SK-MEL-5 (cell line): Measurements from ENCODE around the gene PIP4P1. TPM values are rescaled to one million over a fixed set of nuclear protein-coding genes. Genes with fewer than 3 reads are reported as not detected.
"Not testable (repeated sequence)": the region's sequence is repeated elsewhere in the genome, so short reads cannot be mapped to it uniquely, and the experiment has no call there.

Experiments
- DNase-seq: peaks from one replicate; pipeline ENCODE4 v3.0.0-alpha.2; 2016; ENCODE audit warnings: low read depth, low spot score
- in situ Hi-C: cut with HindIII; loops from 2 replicates; pipeline ENCODE4 v1.10.0; 2016; ENCODE audit warnings: low sequenced_read_pairs, high pct_unique_total_duplicates, low pct_unique_long_range_greater_than_20kb
- total RNA-seq: library from RNA; depleted of rRNA; stranded (reverse); fragments of >200 nt; shearing (Covaris generic); gene quantifications from 2 replicates; pipeline ENCODE4 v1.2.3, GENCODE V29; 2014

Gene PIP4P1
- total RNA-seq, 1 experiment from 2014 or later = 22.9 TPM

DNA sequence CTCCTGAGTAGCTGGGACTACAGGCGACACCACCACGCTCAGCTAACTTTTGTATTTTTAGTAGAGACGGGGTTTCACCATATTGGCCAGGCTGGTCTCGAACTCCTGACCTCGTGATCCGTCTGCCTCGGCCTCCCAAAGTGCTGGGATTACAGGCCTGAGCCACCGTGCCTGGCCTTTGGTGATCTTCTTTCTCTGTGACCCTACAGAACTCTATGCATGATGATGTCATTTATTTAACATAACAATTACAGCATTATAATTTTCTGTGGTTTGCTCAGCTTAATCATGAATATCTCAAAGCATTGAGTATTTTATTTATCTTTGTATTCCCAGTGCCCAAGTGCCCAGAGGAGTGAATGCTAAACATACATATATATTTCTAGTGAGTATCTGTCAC, 8.4 kb downstream of the PIP4P1 start:
- DNase-seq, in situ Hi-C loops: not testable (repeated sequence)

DNA sequence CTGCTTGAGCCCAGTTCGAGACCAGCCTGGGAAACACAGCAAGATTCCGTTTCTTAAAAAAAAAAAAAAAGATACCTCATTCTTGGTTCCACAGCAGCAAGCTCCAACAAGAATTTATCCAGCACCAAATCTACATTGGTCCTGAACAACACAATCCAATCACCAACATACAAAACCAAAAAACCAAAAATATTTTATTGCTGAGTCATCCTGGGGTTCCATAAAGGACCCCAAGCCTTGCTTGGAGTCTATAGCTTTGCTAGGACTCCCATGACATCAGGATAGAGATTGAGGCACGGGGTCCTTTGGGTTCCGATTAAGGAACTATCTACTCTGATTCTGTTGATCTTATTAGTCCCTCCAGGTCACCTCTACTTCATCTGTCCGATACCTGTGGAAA, 14.3 kb downstream of the PIP4P1 start:
- DNase-seq = no peak
- in situ Hi-C loops = no loop called here

DNA sequence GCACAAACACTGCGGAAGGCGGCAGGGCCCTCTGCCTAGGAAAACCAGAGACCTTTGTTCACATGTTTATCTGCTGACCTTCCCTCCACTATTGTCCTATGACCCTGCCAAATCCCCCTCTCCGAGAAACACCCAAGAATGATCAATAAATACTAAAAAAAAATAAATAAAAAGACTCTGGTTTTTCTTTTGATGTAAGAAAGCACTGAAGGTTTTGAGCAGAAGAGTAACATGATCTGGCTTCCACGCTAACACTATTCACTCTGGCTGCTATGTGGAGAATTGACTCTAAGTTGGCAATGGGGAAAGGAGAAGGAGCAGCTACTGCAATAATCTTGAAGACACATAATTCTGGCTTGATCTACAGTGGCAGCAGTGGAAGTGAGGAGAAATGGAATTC, 17.6 kb downstream of the PIP4P1 start:
- in situ Hi-C loops = not testable (repeated sequence)

DNA sequence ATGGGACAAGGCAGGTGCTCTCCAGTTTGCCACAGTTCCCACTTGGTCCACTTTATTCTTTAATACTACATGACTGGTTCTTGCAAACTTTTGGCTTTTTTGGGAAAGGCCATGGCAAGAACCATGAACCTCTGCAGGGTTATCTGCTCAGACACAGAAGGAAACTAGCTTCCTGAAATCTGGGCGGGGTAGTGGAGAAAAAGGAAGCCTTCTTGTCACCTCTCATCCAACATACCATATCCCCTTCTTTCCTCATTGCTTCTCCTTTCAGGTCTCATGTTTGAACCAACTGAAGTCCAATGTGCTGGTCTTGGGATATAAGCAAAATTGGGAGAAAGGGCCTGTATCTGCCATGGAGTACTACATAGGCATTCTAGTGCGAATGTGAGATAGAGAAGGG, 19.8 kb downstream of the PIP4P1 start:
- in situ Hi-C loops = no loop called here
- no peak for DNase-seq

More for the DNA sequence above, 17.6 kb downstream of the PIP4P1 start:
- not testable (repeated sequence) for DNase-seq

DNA sequence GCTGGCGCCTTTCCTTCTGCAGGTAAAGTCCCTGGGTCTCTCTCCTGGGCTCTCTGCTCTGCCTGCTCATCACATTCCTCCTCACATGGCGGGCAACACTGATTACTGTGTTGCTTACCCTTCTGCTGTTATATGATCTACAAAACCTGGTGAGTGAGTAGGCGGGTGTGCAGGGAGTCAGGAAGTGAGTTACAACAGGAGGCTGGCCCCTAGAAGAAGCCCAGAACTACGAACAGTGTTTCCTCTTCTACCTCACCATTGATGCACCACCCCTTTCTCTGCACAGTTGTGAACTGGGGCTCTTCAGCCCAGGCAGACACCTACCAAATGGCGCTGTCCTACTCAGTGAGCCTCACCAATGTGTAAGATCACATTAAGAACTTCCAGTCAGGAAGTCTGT, 20.4 kb downstream of the PIP4P1 start:
- no peak for DNase-seq
- in situ Hi-C loops = no loop called here

DNA sequence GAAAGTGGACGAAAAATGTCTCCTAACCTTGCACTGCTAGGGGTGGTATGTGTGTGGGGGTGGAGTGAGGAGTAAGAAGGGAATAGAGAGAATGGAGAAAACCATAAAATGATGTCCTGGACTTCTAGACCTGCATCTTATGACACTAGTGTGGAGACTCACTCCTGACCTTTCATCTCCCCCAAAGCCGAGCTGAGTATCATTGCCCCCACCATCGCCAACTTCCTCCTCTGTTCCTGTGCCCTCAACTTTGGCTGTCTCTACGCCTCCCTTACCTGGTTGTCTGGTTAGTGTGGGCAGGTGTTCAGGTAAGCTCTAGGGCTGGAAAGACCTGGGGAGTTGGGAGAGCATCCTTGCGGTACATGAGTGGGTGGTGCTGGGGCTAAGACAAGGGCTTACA, 20.8 kb downstream of the PIP4P1 start:
- in situ Hi-C loops = no loop called here
- no peak for DNase-seq

DNA sequence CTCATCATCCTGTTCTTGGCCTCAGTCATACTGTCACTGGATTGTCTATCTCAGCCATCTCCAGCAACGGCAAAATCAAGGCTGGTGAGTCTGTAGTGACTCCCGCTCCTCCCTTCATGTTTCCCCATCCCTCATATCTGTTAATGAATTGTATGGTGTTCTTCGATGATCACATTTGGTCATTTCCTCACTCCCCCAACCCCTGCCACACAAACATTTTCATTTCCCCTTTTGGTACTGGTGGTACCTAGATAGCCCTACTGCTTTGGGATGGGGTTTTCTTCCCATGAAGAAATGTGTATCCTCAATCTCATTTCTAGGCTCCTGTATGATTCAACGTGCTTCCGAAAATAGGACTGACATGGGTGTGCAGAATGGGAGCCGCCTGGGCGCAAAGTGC, 22.6 kb downstream of the PIP4P1 start:
- in situ Hi-C loops = no loop called here

DNA sequence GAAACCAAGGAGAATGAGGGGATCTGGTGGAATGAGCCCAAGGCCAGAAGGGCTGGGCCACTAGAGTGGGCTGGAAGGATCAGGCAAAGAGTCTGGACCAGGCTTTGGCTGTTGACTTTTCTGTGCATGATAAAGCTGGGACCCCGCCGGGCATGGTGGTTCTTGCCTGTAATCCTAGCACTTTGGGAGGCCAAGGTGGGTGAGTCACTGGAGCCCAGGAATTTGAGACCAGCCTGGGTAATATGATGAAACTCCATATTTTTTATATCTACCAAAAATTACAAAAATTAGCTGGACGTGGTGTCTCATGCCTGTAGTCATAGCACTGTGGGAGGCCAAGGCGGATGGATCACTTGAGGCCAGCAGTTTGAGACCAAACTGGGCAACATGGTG, 24.9 kb downstream of the PIP4P1 start:
- DNase-seq = no peak

More for the DNA sequence above, 22.6 kb downstream of the PIP4P1 start:
- no peak for DNase-seq

DNA sequence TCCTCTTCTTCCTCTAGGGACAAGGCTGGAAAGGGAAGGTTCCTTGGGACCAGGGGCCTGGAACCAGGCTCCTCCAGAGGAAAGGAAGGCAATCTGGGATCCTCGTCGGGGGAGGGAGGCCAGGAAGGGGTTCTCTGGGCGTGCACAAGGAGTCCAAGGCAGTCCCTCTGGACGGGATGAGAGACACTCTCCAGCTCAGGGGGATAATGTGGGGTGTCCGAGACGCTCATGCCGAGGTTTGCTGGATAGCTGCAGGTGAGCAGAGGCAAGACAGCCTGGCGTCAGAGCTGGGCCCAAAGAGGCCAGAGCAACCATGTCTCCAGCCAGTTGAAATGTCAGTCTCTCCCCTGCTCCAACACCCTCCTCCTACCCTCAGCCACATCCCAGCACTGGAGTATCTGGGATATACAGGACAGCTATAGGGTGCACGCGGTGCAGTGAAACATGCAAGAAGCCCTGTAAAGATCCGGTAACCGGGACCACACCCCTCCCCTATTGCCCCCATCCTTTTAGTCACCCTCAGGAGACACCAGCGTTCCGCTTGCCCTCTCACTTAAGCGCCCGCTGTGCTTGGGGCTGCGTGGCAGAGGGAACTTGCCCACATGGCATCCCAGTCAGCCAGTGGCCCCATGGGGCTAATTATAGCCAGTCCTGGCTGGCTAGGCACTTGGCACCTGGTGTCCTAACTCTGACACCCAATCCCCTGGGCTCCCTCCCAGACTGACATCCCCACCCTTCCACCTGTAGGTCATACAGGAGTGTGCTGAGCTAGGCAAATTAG, 25.5 kb downstream of the PIP4P1 start, which contains the start of gene KLHL33:
Gene KLHL33, minus strand, starts transcription at position 585 of the 781 bp plus-strand sequence. Its CDS starts 355 bp downstream, at position 230.
- DNase-seq = no peak
- in situ Hi-C loops = no loop called here

More for the DNA sequence above, 24.9 kb downstream of the PIP4P1 start:
- in situ Hi-C loops = no loop called here

DNA sequence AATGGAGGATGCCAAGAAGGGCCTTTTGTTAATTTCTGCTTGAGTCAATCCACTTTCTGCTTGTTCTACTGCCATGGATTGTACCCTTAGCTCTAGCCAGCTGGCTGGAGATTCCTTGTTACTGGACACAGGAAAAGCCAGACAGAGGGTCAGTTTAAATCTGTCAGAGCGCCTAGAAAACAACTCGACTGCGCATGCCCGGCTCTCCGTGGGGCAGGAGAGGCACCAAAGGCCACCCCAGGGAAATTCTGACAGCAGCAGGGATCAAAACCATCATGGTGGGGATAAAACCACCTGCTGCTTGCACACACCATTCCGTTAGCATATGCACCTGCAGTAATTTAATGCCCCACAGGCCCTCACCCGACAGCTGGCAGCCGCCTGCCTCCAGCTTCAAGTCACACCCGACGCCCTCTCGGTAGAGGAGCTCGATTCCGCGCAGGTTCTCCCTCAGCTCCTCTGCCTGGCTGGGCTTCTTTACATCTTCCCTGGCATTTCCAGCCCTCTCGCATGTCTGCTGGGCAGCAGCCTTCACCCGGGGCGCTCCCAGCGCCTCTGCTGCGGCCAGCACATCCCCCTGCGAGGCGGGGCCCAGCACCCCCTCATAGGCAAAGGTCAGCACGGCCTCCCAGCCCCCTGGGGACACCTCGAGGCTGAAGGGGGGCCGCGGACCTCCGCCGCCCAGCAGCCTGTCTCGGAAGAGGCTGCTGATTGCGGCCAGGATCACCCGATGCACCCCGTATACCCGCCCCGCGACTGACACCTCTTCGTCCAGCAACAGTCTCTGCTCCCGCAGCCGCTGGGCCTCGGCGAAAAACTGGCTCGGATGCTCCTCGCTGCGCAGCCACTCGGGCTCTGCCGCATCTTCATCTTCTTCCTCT, 26.3 kb downstream of the PIP4P1 start:
- in situ Hi-C loops = no loop called here
- no peak for DNase-seq

DNA sequence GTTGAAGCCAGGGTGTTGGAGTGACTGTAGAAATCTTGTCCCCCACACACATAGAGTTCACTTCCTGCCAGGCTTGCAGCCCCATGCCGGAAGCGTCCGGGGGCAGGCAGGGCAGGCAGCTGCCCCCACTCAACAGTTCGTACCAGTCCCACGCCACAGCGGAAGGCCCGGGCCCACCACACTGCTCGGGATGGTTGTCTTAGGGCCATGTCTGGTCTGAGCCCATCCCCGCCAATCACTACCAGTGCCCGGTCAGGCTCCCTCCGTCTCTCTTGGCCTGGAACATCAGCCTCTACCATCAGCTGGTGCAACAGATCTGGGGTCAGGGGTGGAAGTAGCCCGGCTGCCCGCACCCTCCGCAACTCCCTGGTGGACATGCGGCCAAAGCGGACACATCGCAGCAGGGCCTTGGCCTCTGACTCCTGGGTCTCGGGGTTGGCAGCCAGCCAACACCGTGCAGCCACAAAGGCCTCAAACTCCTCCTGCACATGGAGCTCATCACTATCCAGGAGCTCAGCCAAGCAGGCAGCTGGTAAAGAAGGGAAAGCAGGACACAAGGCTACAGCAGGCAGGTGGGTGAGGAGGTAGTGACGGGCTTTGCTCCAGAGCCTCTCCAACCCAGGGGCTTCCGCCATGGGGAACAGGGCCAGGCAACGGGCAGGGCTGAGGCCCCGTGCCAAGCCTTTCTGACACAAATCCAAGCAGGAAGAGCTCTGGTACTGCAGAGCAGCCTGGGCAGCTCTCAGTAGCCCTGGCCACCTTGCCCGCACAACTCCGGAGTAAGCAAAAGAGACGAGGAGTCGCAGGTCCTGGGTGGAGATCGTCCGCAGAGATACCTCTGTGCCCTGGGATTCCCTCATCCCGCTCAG, 31.2 kb downstream of the PIP4P1 start:
- in situ Hi-C loops = no loop called here
- DNase-seq = no peak

DNA sequence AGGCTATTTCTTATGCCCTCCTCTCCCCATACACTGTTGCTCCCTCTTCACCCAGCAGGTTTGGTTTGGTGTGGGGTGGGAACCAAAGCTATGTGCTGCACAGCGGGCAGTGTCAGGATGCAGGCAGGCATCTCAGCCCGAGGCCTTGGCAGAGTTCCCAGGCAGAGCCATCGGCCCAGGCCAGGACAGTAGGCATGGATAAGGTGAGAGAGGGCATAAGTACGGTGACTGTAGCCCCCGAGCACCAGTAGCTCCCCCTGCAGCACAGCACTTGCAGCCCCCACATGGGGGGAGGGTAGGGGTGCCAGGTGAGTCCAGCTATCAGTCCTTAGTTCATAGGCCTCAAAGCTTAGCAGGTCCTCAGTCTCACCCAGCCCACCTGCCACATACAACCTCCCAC, 32.4 kb downstream of the PIP4P1 start:
- in situ Hi-C loops = no loop called here
- DNase-seq = no peak

DNA sequence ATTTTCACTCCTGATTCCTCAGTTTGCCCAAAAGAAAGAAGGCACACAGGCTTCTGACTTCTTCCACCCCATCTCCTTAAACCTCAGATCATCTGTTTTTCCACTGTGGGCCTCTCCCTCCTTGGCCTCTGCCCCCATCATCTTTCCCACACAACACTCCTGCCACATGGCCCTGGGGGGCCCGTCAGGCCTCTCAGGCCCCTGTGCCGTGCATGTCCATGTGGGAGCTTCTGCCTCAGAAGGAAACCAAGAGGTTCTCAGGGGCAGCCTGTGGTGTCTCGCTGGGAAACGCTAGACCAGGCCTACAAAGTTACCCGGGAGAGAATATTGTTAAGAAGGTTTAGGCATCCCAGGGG, 33.2 kb downstream of the PIP4P1 start:
- in situ Hi-C loops = no loop called here
- no peak for DNase-seq

DNA sequence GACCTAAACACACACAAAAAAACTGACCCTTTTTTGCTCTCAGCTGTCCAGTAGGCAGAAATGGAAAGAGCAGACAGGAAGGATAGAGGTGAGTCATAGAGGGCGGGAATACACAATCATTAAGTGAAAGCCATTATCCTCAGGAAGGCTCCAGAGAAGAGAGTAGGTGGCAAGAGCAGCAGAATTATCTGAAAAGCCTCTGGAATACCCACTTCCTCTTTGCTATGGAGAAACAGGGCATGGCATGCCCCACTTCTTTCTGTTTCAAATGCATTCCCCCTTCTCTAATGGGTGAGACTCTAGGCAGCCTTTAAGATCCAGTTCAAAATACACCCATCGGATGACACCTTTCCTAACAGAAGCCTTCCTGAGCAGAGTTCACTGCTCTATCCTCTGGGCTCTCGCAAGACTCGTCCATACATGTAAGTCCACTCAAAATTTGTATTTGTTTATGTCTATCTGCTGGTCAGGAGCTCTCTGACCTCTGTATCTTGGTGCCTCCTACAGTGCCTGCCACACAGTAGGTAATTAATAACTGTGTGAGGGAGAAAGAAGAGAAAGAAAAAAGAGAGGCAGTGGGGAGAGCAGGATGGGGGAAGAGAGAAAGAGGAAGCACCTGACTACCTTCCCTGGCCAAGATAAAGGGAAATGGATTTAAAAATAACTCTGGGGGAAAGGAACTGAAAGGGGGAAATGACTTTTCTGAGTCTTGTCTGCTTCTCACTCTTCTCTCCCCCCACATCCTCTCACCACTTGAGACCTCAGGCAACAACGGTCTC, 33.8 kb downstream of the PIP4P1 start:
- DNase-seq = peak; percentile 25
- in situ Hi-C loops = no loop called here

DNA sequence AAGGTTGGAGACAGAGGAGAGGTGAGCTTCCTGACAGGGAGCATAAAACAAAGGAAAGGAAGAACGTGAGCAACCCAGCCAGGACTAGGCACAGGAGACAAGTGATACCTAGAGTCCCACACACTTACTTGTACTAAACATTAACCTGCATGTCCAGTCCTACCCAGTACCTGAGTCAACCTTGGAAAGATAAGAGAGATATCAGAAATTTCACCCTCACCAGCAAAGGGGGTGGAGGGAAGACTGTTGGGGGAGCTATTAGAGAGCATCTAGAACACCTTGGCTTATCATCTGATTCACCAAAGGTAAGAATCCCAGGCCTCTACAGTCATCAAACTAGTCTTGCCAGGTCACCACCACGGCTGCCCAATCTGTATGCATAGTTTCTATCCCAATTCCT, 36.4 kb downstream of the PIP4P1 start:
- in situ Hi-C loops = no loop called here
- no peak for DNase-seq

DNA sequence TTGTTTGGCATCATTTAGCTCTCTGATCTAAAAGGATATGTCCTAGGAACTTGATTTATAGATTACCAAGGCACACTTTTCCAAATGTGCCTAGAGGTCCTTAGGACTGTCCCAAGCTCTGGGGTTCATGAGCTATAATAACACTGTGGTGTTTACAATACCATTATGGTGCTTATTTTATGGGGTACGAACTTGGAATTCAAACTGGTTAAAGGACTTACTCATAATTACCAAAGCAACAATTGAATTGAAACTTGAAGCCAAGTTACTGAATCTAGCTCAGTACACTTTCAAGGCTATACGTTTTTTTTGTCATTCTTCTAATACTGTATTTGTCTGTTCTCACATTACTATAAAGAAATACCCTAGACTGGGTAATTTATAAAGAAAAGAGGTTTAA, 38.3 kb downstream of the PIP4P1 start:
- DNase-seq = no peak
- in situ Hi-C loops = no loop called here

DNA sequence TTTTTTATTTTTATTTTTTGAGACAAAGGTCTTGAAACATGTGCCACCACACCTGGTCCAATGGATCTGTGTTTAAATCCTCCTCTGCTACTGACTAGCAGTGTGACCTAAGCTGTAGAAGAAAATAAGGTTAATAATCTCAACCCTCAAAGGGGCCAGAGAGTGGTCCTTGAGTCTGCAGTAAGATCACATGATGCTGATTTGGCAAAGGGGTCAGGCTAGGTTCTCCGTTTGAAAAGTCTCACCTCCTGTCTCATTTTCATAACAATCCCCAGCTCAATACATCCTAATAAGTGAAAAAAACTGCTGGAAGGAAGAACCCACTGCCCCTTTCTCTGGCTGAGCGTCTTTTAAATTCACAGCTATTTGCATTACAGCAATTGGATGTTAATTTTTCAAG, 40.0 kb downstream of the PIP4P1 start:
- in situ Hi-C loops = no loop called here
- no peak for DNase-seq
